Cardiac muscle cell (in vitro differentiated cells and primary cell): ENCODE data around the gene PPM1F. TPM values are rescaled to one million over a fixed set of nuclear protein-coding genes. Genes with fewer than 3 reads are reported as not detected.
"Not testable (repeated sequence)": the region's sequence is repeated elsewhere in the genome, so short reads cannot be mapped to it uniquely, and the experiment has no call there.

Experiments used
- DNase-seq, 2 donors: peaks; one replicate each; pipeline versions ENCODE4 v3.0.0 to v3.0.0-alpha.2; 2010 to 2017; ENCODE audit warnings: low read depth in 1 of 2, low spot score in 1 of 2
- H3K27ac ChIP-seq: fragments of 200-600 bp; sonication (generic); 2 replicates; pipeline ENCODE4 v1.5.1; 2016
- H3K27me3 ChIP-seq: fragments of 200-600 bp; sonication (generic); 2 replicates; pipeline ENCODE4 v1.6.0; 2016; ENCODE audit warnings: control low read depth
- H3K36me3 ChIP-seq: fragments of 200-600 bp; sonication (generic); 2 replicates; pipeline ENCODE4 v1.5.1; 2016; ENCODE audit warnings: control low read depth
- H3K4me1 ChIP-seq: fragments of 200-600 bp; sonication (generic); 2 replicates; pipeline ENCODE4 v1.8.1; 2017; ENCODE audit warnings: low read depth, mild to moderate bottlenecking, mixed run types
- H3K4me3 ChIP-seq: fragments of 200-600 bp; sonication (generic); 2 replicates; pipeline ENCODE4 v1.5.1; 2016; ENCODE audit warnings: mild to moderate bottlenecking
- H3K9me3 ChIP-seq: fragments of 200-600 bp; sonication (generic); 2 replicates; pipeline ENCODE4 v1.5.1; 2017; ENCODE audit warnings: low read depth, mild to moderate bottlenecking, control low read depth
- CTCF ChIP-seq: IDR thresholded peaks from 2 replicates; pipeline ENCODE4 v1.5.1; 2012; ENCODE audit warnings: low read depth, mild to moderate bottlenecking, low read length
- polyA plus RNA-seq: library from polyadenylated mRNA; unstranded; fragments of >200 nt; fragmentation: Nextera tagmentation; extraction: Ambion mirVana; gene quantifications from 2 replicates; pipeline ENCODE4 v1.2.1, GENCODE V29; 2016
- total RNA-seq: library from RNA; depleted of rRNA; stranded (reverse); fragments of >200 nt; gene quantifications from 2 replicates; pipeline ENCODE4 v1.2.3, GENCODE V29; 2016

The PPM1F gene
- total and polyA plus RNA-seq, 2 experiments from 2014 or later, result 24.4 to 49.8 TPM

DNA sequence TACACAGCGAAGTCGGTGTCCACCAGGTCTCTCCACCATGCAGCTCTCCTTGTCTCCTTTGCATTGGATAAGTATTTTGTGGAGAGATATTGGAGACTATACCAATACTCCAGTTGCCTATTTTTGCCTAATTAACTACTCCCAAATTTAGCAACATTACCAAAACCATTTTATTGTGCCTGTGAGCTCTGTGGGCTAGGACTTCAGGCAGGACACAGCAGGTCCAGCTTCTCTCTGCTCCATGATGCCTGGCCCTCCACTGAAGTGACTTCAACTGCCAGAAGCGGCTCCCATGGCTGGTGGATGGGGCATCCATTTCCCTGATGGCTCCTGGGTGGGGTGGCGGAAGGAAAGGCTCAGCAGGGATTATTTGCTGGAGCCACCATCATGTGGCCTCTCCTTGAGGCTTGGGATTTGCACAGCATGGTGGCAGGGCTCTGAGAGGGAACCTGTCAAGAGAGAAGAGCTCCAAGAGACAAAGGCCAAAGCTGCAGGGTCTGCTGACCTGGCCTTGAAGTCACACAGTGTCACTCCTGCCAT is 48.3 kb downstream of the PPM1F start:
- H3K36me3 ChIP-seq, result no peaks in the 10 kb centered on the region
- no peaks in the 10 kb centered on the region for H3K4me1 ChIP-seq
- no peak for TF ChIP-seq CTCF
- DNase-seq, result no peak
- H3K27me3 ChIP-seq, result no peaks in the 10 kb centered on the region
- no peaks in the 10 kb centered on the region for H3K9me3 ChIP-seq
- no peak overlapping the region for H3K4me3 ChIP-seq
- H3K27ac ChIP-seq, result no peak overlapping the region

- Histone ChIP-seq H3K4me3 (no peak overlapping the region), H3K27ac (no peak overlapping the region), H3K36me3 (no peaks in the 10 kb centered on the region), H3K27me3 (no peaks in the 10 kb centered on the region), H3K9me3 (no peaks in the 10 kb centered on the region), H3K4me1 (no peaks in the 10 kb centered on the region)
- TF ChIP-seq CTCF, result no peak
- no peak for DNase-seq
Observed at GRCh38 chr22:21903283-21903682, 49.4 kb downstream of the PPM1F start.

DNA sequence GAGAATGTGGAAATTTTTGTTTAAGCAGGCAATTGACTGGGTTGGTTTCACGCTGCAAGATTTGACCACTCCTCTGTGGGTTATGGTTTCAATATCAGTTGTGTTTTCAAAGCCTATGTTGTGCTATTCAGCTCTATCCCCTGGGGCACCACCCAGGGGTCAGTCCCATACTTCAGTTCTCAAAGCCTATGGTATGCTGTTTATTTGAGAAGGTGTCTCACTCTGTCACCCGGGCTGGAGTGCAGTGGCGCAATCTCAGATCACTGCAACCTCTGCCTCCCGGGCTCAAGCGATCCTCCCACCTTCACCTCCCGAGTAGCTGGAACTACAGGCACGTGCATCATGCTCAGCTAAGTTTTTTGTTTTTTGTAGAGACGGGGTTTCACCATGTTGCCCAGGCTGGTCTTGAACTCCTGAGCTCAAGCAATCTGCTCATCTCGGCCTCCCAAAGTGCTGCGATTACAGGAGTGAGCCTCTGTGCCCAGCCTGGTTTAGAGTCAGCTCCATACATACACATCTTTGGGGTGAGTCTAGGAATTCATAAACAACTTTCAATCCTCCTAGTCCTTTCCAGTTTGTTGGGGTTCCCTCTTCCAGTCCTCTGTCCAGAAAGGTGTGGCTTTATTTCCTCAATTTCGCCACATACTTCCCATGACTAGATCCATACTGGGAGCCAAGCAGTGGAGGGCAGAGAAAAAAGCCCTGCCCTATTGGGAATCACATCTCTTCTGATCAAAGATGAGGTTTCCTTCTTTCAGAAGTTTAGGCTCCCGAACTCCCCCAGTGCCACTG is 50.2 kb downstream of the PPM1F start:
- Histone ChIP-seq H3K9me3 (no peaks in the 10 kb centered on the region), H3K27me3 (no peaks in the 10 kb centered on the region), H3K27ac (no peak overlapping the region), H3K4me1 (no peaks in the 10 kb centered on the region), H3K36me3 (no peaks in the 10 kb centered on the region), H3K4me3 (no peak overlapping the region)
- no peak for DNase-seq
- no peak for TF ChIP-seq CTCF

DNA sequence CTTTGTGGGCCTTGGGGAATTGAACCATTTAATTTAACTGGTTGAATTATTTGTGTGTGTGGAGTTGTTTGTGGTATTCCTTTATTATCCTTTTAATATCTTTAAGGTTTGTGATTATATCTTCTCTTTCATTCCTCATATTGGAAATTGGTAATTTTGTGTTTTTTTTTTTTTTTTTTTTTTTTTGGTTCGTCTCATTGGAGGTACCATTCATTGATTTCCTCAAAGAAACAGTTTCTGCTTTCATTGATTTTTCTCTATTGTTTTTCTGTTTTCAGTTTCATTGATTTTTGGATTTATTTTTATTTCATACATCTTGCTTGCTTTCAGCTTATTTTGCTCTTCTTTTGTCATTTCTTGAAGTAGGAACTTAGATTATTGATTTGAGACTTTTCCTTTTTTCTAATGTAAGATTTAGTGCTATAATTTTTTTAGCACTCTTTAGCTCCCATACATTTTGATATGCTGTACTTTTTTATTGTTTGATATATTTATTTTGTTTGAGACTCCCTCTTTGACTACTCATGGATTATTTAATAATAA is 54.2 kb downstream of the PPM1F start:
- Histone ChIP-seq H3K27me3 (no peaks in the 10 kb centered on the region), H3K4me3 (no peak overlapping the region), H3K9me3 (no peaks in the 10 kb centered on the region), H3K4me1 (no peaks in the 10 kb centered on the region), H3K36me3 (no peaks in the 10 kb centered on the region), H3K27ac (no peak overlapping the region)
- no peak for TF ChIP-seq CTCF
- DNase-seq, result no peak

DNA sequence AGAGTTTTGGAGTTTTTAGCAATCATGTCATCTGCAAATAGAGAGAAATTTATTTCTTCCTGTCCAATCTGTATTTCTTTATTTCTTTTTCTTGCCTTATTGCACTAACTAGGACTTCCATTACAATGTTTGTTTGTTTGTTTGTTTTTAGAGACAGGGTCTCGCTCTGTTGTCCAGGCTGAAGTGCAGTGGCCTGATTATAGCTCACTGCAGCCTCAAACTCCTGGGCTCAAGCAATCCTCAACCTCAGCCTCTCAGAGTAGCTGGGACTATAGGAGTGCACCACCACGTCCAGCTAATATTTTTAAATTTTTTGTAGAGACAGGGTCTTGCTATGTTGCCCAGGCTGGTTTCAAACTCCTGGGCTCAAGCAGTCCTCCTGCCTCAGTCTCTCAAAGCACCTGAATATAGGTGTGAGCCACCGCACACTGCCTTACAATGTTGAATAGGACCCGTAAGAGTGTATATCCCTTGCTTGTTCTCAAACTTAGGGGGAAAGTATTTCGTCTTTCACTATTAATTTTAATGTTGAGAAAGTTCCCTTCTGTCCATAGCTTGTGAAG is 55.6 kb downstream of the PPM1F start:
- no peaks in the 10 kb centered on the region for H3K9me3 ChIP-seq
- H3K36me3 ChIP-seq, result no peaks in the 10 kb centered on the region
- no peak for TF ChIP-seq CTCF
- no peaks in the 10 kb centered on the region for H3K27me3 ChIP-seq
- no peak overlapping the region for H3K4me3 ChIP-seq
- DNase-seq, result no peak
- H3K4me1 ChIP-seq, result no peaks in the 10 kb centered on the region
- H3K27ac ChIP-seq, result no peak overlapping the region

- H3K27me3 ChIP-seq, H3K27ac ChIP-seq, H3K36me3 ChIP-seq: not testable (repeated sequence)
Observed at GRCh38 chr22:21896275-21896674, 56.4 kb downstream of the PPM1F start.

More at GRCh38 chr22:21896275-21896674, 56.4 kb downstream of the PPM1F start:
- not testable (repeated sequence) for H3K4me1 ChIP-seq, DNase-seq, H3K9me3 ChIP-seq, H3K4me3 ChIP-seq
